Adrenal gland (tissue), 12 donors: ENCODE measurements around the gene QSOX2. TPM values are rescaled to one million over a fixed set of nuclear protein-coding genes. Genes with fewer than 3 reads are reported as not detected.

Experiments used
- DNase-seq, 7 donors: peaks; one replicate each; pipeline ENCODE4 v3.0.0-alpha.2; 2019 to 2020
- H3K27ac ChIP-seq, 5 donors: fragments of 200-600 bp; sonication (generic) in 4 of 5; 1 replicate in 3 of 5; 2 replicates in 2 of 5; pipeline versions ENCODE4 v1.5.1 to v1.8.0; 2016 to 2020; ENCODE audit warnings: mild to moderate bottlenecking in 1 of 5
- H3K27me3 ChIP-seq: fragments of 200-600 bp; 2 replicates; pipeline ENCODE4 v1.8.0; 2021
- H3K36me3 ChIP-seq, 2 donors: fragments of 200-600 bp; replicated peaks in 1 of 2; 1 replicate in 1 of 2; 2 replicates in 1 of 2; pipeline versions ENCODE4 v1.5.1 to v1.8.0; 2018 to 2022
- H3K4me1 ChIP-seq, 2 donors: fragments of 200-600 bp; replicated peaks in 1 of 2; 1 replicate in 1 of 2; 2 replicates in 1 of 2; pipeline versions ENCODE4 v1.5.1 to v1.8.0; 2018 to 2021
- H3K4me3 ChIP-seq, 4 donors: fragments of 200-600 bp; sonication (generic) in 3 of 4; one replicate each; pipeline ENCODE4 v1.5.1; 2016 to 2018
- H3K9me3 ChIP-seq, 3 donors: fragments of 200-600 bp; sonication (generic) in 1 of 3; replicated peaks in 1 of 3; 1 replicate in 2 of 3; 2 replicates in 1 of 3; pipeline versions ENCODE4 v1.5.1 to v1.8.0; 2016 to 2021
- CTCF ChIP-seq, 6 experiments: fragments of 450-650 bp in 4 of 6; fragments of 200-600 bp in 2 of 6; sonication (generic) in 1 of 6; IDR thresholded peaks; 1 replicate in 5 of 6; 2 replicates in 1 of 6; pipeline versions ENCODE4 v1.5.1 to v1.8.0; 2016 to 2021; ENCODE audit warnings: antibody characterized with exemption in 6 of 6, mild to moderate bottlenecking in 2 of 6, moderate library complexity in 1 of 6
- POLR2A ChIP-seq, 2 donors: fragments of 450-650 bp; IDR thresholded peaks; one replicate each; pipeline ENCODE4 v1.6.1; 2017; ENCODE audit warnings: antibody characterized with exemption in 2 of 2, mild to moderate bottlenecking in 2 of 2, moderate library complexity in 1 of 2
- WGBS, 4 donors: extraction: QIAGEN DNeasy Blood & Tissue Kit in 2 of 4; methylation state at CpG; one replicate each; pipeline versions ENCODE4 v1.1.5 to v1.1.7; 2013 to 2017; 5-methylcytosine and 5-hydroxymethylcytosine counted together
- intact Hi-C, 2 donors: fragments of 100-400 bp; cut with DNase I; formaldehyde crosslinking; loops; one replicate each; pipeline versions ENCODE4 v1.14.1 to v1.15.0; 2022 to 2023
- polyA plus RNA-seq, 3 donors: library from polyadenylated mRNA; stranded (reverse); fragments of 200-250 nt in 2 of 3; fragments of 350-450 nt in 1 of 3; fragmentation: Illumina TruSeq in 1 of 3; extraction: RNeasy Lipid Tissue Mini Kit (QIAGEN cat#74804) in 1 of 3; gene quantifications; one replicate each; pipeline ENCODE4 v1.2.3, GENCODE V29; 2013 to 2014
- total RNA-seq, 9 donors: library from RNA; depleted of rRNA in 4 of 9; stranded (reverse); fragments of >200 nt in 4 of 9; fragments of 120-200 nt in 1 of 9; fragmentation: NEBNext Ultra II Directional in 1 of 9; extraction: Animal tissue kit (Norgen Biotek cat#: 25700) in 1 of 9; gene quantifications; one replicate each; pipeline versions ENCODE4 v1.1.0 to v1.2.4, GENCODE V29; 2013 to 2023
- donor health status: healthy with polysubstance abuse.
- donor health status: Bipolar disorder and iron deficiency.
- donor health status: DM: yes; HTN: yes; CAD: no.
- donor health status: DM: no; HTN: no; CAD: no.
- donor health status: DM: no; HTN: no; CAD: no.
- donor health status: DM: yes; HTN: yes; CAD: no.

The QSOX2 gene
- total and polyA plus RNA-seq, 12 donors, result 6.4 to 14.3 (median 9.3) TPM

GRCh38 chr9:136191099-136191959 is 54.3 kb downstream of the QSOX2 start:
- intact Hi-C loops, result no loop called here
- DNase-seq, result no peak
- Histone ChIP-seq H3K27ac (no peak overlapping the region), H3K4me1 (peaks cover 0 to 5% of the 10 kb centered on the region in 2 donors), H3K9me3 (no peaks in the 10 kb centered on the region), H3K4me3 (no peak overlapping the region), H3K36me3 (no peaks in the 10 kb centered on the region), H3K27me3 (peaks cover 72% of the 10 kb centered on the region)
- TF ChIP-seq CTCF (IDR thresholded peaks at IDR 0.05) (no peak), POLR2A (IDR thresholded peaks at IDR 0.05) (no peak)
- 39 to 50% (median 42%) methylated on average over 18 to 30 of the region's 30 CpGs for WGBS, 4 donors

- TF ChIP-seq POLR2A (IDR thresholded peaks at IDR 0.05), result no peak
- no peak for TF ChIP-seq CTCF (IDR thresholded peaks at IDR 0.05)
- WGBS, 4 donors, result 63 to 90% (median 70%) methylated on average over 2 to 11 of the region's 11 CpGs
- Histone ChIP-seq H3K9me3 (no peaks in the 10 kb centered on the region), H3K27ac (no peak overlapping the region), H3K4me3 (no peak overlapping the region), H3K4me1 (peaks cover 0 to 5% of the 10 kb centered on the region in 2 donors), H3K36me3 (no peaks in the 10 kb centered on the region), H3K27me3 (peaks cover 69% of the 10 kb centered on the region)
- DNase-seq, result no peak
- intact Hi-C loops, result no loop called here
Measured at GRCh38 chr9:136190656-136191055, 55.0 kb downstream of the QSOX2 start.

- intact Hi-C loops, result no loop called here
- H3K9me3 ChIP-seq, result no peaks in the 10 kb centered on the region
- 67 to 94% (median 73%) methylated on average over 2 to 7 of the region's 7 CpGs for whole genome bisulfite sequencing, 4 donors
- no peak overlapping the region for H3K27ac ChIP-seq
- no peak overlapping the region for H3K4me3 ChIP-seq
- no peak for TF ChIP-seq CTCF (IDR thresholded peaks at IDR 0.05)
- DNase-seq, result no peak
- peaks cover 72% of the 10 kb centered on the region for H3K27me3 ChIP-seq
- no peaks in the 10 kb centered on the region for H3K36me3 ChIP-seq
- H3K4me1 ChIP-seq, result peaks cover 0 to 5% of the 10 kb centered on the region in 2 donors
Measured at GRCh38 chr9:136190237-136190601, 55.4 kb downstream of the QSOX2 start.

- no peaks in the 10 kb centered on the region for H3K9me3 ChIP-seq
- no peak overlapping the region for H3K4me3 ChIP-seq
- intact Hi-C loops, result no loop called here
- DNase-seq, result no peak
- no peaks in the 10 kb centered on the region for H3K36me3 ChIP-seq
- TF ChIP-seq CTCF (IDR thresholded peaks at IDR 0.05), result no peak
- no peak for TF ChIP-seq POLR2A (IDR thresholded peaks at IDR 0.05)
- 49 to 66% (median 54%) methylated on average over 13 to 28 of the region's 28 CpGs for WGBS, 4 donors
- H3K27ac ChIP-seq, result no peak overlapping the region
- H3K27me3 ChIP-seq, result peaks cover 76% of the 10 kb centered on the region
- peaks cover 0 to 5% of the 10 kb centered on the region in 2 donors for H3K4me1 ChIP-seq
Measured at GRCh38 chr9:136189394-136190236, 56.0 kb downstream of the QSOX2 start.
